Sigmoid colon (tissue), 4 donors: ENCODE measurements around the gene METTL25.

Experiments used
- EP300 ChIP-seq, 4 donors: sonication (generic); formaldehyde crosslinking; IDR thresholded peaks; one replicate each; pipeline ENCODE4 v1.6.1; 2017; ENCODE audit warnings: antibody characterized with exemption in 4 of 4
- POLR2A ChIP-seq, 2 donors: fragments of 450-650 bp; IDR thresholded peaks; one replicate each; pipeline ENCODE4 v1.6.1; 2016; ENCODE audit warnings: antibody characterized with exemption in 2 of 2, mild to moderate bottlenecking in 2 of 2, moderate library complexity in 2 of 2
- POLR2AphosphoS5 ChIP-seq, 4 donors: sonication (generic); formaldehyde crosslinking; IDR thresholded peaks; one replicate each; pipeline ENCODE4 v1.6.1; 2017; ENCODE audit warnings: antibody characterized with exemption in 4 of 4
- TF ChIP-seq, protein P1 (sequence below), 4 experiments: fragments of 450-650 bp in 3 of 4; fragments of 200-600 bp in 1 of 4; IDR thresholded peaks; one replicate each; pipeline ENCODE4 v1.5.1; 2016 to 2019; ENCODE audit warnings: antibody characterized with exemption in 4 of 4, mild to moderate bottlenecking in 3 of 4, moderate library complexity in 2 of 4

DNA sequence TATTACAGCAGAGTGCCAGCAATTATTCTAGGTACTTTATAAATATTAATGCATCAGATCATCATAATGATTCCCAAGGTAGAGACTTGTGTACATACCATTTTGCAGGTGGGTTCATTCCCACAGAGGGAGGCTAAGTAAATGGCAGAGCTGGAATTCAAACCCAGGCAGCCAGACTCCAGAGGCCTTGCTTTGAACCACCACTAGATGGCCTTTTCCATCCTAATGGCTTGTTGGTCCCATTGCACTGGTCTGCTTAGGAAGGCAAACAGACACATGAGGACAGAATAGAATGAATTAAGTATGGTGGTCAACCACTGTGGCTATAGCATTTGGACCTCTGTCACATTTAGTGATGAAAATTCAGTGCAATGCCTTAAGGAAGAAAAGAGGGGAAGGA is 158.7 kb downstream of the METTL25 start:
- no peak for TF ChIP-seq POLR2AphosphoS5 (IDR thresholded peaks at IDR 0.05)
- TF ChIP-seq, protein P1, sequence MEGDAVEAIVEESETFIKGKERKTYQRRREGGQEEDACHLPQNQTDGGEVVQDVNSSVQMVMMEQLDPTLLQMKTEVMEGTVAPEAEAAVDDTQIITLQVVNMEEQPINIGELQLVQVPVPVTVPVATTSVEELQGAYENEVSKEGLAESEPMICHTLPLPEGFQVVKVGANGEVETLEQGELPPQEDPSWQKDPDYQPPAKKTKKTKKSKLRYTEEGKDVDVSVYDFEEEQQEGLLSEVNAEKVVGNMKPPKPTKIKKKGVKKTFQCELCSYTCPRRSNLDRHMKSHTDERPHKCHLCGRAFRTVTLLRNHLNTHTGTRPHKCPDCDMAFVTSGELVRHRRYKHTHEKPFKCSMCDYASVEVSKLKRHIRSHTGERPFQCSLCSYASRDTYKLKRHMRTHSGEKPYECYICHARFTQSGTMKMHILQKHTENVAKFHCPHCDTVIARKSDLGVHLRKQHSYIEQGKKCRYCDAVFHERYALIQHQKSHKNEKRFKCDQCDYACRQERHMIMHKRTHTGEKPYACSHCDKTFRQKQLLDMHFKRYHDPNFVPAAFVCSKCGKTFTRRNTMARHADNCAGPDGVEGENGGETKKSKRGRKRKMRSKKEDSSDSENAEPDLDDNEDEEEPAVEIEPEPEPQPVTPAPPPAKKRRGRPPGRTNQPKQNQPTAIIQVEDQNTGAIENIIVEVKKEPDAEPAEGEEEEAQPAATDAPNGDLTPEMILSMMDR (IDR thresholded peaks at IDR 0.05): no peak
- TF ChIP-seq POLR2A (IDR thresholded peaks at IDR 0.05): no peak
- TF ChIP-seq EP300 (IDR thresholded peaks at IDR 0.05): no peak
